Loucy (cell line): Measurements from ENCODE around the gene MORN4.

Source experiments
- CTCF ChIP-seq: fragments of 200-600 bp; sonication (generic); conservative IDR thresholded peaks from 2 replicates; pipeline ENCODE4 v1.5.1; 2014; ENCODE audit warnings: mild to moderate bottlenecking, antibody characterized with exemption, low read length
- EZH2phosphoT487 ChIP-seq: fragments of 200-600 bp; IDR thresholded peaks from 2 replicates; pipeline ENCODE4 v1.6.1; 2018; ENCODE audit warnings: antibody characterized with exemption, mild to moderate bottlenecking, moderate library complexity, borderline replicate concordance

GRCh38 chr10:97598407-97599271 lies 34.7 kb downstream of the MORN4 start:
- TF ChIP-seq CTCF (no peak), EZH2phosphoT487 (no peak)
